ENCODE data around the gene ELP2.

DNA sequence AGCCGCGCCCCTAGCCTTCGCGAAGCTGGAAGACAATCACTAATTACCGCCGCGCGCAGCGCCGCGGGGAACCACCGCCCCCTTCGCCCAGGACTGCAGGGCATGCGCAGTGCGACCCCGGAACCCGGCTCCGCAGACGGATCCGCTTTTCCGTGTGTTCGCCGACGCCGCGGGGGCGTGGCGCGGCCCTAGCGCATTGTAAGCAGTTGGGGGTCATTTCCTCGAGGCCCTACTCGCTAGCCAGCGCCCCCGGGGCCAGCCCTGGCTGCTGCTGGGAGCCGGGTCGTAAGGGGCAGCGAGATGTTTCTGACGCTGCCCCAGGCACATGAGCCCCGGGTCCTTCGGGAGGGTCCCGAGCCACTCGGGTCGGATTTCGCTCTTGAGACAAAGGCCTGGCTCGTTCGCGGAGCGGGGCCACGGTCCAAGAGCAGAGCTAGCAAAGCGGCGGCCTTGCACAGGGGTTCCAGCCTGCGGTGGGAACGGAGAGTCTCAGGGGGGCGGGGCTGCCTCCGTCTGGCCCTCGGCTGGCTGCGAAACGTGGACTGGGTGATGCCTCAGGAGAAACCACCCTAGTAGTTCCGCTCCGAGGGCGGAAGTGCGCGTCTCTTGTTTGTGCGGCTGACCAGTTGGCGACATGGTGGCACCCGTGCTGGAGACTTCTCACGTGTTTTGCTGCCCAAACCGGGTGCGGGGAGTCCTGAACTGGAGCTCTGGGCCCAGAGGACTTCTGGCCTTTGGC lies at the start of gene ELP2, which contains the start of gene SLC39A6:
- TF ChIP-seq EZH2 (IDR thresholded peaks at IDR 0.05; ENCODE audit: borderline replicate concordance, low read depth, low read length, poor library complexity, severe bottlenecking): no peak
- no peak for TF ChIP-seq CTCF (conservative IDR thresholded peaks at IDR 0.05; ENCODE audit: low read depth, low read length)

All from A673 (cell line).